Islet of Langerhans (tissue), 1 donor: ENCODE data around the gene CHL1.
A peak's percentile ranks its signal among the peaks of the same experiment; 100 is the strongest.

Experiments
- FAIRE-seq: peaks from one replicate; lab custom pipeline; 2011; peaks lifted over from hg19 to GRCh38; lab: Jason Lieb, UNC

CHL1 gene

GRCh38 chr3:217099-217813 is 20.7 kb downstream of the CHL1 start:
- no peak for FAIRE-seq

DNA sequence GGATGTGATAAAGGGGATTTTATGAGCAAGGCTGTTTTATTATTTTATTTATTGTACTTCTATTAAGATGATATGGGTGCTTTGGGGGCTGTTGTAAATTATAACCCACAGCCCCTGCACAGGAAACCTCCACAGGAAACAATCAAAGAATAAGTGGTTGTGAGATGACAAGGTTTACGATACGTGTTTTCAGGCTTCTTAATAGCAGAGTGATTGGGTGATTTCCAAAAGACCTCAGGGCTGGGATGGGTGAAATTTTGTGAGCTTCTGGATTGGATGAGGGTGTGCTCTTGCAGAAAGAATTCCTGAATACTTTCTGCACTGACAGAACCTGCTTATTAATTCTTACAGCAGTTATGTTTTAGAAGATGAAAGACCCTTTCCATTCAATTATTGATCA is 21.4 kb downstream of the CHL1 start:
- no peak for FAIRE-seq

DNA sequence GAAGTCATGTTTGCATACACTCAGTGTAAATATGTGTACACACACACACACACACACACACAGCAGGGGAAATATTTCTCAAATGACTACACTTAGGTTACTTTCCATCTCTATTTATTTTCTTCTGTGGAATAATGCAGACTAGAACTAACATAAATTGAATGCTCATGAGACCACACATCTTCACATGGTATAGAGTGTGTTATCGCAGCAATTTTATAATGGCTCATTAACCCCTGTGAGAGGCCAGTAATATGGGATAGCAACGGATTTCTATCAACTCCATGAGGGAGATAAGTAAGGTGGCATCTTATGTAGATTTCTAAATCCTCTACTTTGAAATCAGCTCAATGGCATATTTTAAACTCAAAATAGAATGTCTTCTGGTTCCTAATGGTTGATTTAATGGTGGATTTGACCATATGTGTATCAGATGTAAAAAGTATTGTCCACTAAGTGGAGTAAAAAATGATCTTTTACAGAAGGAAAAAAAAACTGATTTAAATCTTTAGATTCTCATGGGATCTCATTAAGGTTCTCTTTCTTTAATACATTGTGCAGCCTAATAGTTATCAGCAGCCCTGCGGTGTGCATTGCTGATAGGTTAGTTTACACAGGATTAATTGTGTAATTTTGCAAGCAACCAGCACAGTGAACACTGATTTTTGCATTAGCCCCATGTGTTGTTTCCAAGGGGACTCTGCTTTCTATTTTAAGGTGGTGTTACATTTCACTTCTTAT is 32.0 kb downstream of the CHL1 start:
- no peak for FAIRE-seq

DNA sequence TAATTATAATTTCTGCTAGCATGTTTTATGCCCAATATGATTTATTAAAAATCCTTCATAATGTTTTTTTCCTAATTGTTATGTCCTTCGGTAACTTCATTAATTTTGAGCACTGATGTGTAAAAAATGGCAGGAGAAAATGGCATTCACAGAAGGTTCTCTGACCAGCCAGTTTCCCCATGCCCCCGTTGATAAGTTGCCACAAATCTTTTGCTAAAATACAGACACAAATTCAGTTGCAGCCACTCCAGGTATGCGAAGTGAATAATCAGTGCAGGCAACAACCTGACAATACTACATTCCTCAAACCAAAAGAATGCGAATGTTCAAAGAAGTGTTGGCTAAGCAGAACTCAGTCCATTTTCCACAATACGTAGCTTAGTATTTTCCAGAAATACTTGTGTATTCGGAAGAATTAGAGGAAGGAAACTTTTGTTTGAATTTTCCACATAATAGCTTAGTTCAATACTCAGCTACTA is 32.7 kb downstream of the CHL1 start:
- FAIRE-seq, result no peak

- no peak for FAIRE-seq
Observed at GRCh38 chr3:236881-237280, 40.3 kb downstream of the CHL1 start.

DNA sequence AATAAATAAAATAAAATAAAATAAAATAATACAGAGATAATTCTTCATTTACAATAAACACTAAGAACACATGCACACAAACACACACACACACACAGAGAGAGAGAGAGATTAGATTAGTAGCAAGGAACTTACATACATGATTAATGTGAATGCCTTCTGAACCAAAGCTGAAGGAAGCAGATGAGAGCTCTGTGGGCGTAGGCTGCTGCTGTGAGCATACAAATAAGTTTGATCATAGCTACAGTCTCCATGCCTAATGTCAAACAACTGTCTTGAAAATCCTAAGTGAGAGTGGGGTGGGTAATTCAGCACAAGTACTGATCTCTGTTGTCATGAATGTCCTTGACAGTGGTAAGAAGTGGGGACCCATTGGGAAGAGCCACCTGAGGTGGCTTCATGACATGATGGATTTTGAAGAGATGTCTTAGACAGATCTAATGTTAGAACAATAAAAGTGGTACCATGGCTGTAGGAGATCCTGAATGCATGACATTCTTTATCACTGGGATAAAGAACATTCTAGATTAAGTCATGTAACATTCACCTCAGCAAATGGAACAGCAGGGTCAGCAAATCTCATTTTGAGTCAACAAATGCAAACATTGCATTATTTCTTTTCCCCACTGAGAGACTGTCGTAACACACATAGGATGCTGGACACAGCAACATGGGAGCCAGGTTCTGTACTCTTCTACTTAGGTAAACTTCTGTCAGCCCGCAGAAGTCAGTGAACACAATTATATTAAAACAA is 46.2 kb downstream of the CHL1 start:
- FAIRE-seq, result no peak

DNA sequence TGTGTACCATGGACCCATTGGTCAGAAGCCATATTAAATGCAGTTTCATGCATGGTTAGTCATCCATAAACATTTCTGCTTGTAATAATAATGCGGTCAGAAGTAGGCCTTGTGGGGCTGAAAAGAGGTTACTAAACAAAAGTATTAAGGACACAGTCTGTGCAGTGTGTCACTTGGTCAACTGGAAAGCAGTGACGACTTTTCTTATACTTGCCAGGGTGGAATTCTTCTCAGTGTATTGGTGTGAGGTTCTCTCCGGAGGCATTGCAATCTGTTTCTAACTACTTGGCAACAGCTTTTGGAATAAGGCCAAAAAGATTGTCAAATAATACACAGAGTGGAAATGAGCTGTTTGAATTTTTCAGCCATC is 46.8 kb downstream of the CHL1 start:
- FAIRE-seq, result peak; percentile 71

GRCh38 chr3:244041-244440 is 47.5 kb downstream of the CHL1 start:
- FAIRE-seq, result no peak

DNA sequence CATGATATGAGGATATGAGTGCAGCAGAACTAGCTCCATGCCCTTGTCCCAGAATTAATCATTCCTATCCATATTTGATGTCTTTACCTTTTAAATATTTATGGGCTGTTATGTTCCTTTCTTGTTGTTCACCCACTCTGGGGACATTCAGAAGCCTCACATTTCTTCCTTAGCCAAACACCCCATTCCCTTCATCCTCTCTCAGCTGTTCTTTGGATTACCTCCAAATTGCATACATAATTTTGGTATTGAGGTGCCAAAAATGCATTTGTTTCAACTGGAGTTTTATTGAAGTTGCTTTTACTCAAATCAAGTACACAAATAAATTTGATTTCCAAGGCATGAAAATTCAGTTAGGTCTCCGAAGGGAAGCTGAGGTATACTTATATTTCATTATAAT is 51.4 kb downstream of the CHL1 start:
- no peak for FAIRE-seq

- FAIRE-seq, result no peak
Observed at GRCh38 chr3:248864-249520, 52.4 kb downstream of the CHL1 start.

- no peak for FAIRE-seq
Observed at GRCh38 chr3:249587-250262, 53.2 kb downstream of the CHL1 start.

DNA sequence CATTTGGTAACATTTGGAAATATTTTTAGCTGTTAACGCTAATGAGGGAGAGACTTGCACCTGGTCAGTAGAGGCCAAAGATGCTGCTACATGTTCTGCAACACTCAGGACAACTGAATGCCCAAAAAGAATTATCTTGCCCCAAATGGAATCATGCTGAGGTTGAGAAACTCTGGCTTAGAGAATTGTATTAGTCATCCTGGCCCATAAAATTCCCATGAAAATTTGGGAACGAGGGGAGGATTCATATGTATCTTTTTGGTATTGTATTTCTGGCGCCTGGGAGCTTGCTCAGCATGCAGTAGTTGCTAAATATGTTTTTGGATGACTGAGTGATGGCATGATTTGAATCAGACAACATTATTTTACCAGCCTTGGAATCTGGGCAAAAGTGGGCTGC is 59.9 kb downstream of the CHL1 start:
- no peak for FAIRE-seq

- no peak for FAIRE-seq
Observed at GRCh38 chr3:257826-258225, 61.3 kb downstream of the CHL1 start.

DNA sequence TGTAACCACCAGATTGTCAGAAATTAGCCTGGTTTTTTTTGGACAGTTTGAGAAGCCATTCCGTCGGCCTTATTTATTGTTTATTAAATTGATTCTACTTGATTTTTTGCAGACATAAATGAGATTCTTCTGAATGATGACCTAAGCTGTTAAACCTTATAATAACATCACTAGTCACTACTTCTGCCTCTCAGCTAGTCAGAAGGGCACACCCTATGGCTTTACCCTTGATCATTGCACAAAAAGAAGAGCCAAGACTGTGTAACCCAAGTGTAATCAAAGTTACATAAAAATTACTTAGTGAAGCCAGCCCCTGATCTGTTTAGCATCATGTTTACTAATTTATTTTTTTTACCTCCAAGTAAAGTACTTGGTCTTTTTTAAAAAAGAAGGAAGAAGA is 64.3 kb downstream of the CHL1 start:
- FAIRE-seq, result no peak

DNA sequence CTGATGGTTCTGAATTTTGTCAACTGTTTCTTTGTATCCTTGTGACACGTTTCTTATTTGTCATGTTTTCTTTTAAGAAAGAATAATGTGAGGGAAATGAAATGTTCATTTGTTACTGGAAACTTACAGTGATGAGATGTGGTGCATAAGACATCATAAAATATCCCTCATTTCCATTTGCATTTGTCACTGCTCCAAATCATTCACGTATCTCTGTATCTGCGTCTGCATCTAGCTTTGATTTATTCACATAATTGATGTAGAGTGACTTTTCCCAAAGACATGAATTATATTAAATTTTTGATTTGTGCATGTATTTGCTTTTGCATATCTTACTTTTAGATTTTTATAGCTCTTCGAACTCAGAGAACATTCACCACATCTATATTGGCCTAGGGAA is 66.8 kb downstream of the CHL1 start:
- no peak for FAIRE-seq

- peak; percentile 53 for FAIRE-seq
Observed at GRCh38 chr3:264394-265156, 68.0 kb downstream of the CHL1 start.

DNA sequence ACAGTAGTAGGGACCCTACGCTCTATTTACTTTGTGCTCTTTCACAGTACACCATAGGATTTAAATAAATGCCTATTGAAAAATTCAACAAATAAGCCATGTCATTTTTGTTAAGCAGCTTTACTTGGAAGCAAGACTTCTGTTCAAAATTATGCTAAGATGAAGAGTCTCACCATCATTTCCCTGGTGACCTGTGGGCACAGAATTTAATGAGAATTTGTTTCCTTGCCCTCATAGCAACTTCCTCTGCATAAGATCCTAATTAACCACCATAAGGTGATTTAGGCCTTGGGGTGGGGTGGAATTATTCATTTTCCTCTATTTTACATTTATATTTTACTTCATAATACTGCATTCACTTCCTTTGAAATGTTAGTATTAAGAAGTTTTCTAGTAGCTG is 70.5 kb downstream of the CHL1 start:
- no peak for FAIRE-seq

- FAIRE-seq, result no peak
Observed at GRCh38 chr3:270688-271087, 74.1 kb downstream of the CHL1 start.

DNA sequence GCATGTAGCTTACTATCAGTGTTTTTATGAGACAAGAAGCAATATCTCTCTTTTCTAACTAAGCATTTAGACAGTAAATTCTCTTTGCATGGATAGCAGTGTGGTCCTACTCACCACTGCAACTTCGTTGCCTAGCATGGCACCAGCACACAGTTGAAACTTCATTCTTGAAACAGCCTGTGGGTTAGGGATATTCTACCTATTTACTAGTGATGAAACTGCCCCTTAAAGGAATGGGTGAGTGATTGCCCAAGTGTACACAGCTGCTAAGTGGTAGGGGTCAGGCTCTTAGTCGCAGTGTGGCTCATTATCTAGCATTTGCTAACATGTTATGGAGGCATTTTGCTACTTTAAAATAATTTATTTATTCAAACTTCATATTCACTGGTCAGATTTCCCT is 78.4 kb downstream of the CHL1 start:
- FAIRE-seq, result no peak

DNA sequence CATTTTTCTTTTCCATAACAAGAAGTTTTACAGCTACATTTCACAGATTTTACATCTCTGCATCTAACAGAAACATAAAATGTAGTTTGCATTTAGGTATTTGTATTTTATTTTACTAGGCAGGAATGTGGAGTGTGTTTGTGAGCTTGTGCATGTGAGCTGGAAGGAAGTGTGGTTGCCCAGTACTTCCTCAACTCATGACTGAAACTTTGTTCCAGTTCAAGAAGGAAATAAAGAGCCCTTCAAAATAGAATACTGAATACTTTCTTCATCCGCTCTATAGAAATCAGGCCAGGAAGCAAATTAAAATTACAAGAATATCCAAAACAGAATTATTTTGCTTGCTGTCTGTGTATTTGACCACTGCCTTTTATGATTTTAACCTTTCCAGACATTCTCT is 81.3 kb downstream of the CHL1 start:
- FAIRE-seq, result no peak

DNA sequence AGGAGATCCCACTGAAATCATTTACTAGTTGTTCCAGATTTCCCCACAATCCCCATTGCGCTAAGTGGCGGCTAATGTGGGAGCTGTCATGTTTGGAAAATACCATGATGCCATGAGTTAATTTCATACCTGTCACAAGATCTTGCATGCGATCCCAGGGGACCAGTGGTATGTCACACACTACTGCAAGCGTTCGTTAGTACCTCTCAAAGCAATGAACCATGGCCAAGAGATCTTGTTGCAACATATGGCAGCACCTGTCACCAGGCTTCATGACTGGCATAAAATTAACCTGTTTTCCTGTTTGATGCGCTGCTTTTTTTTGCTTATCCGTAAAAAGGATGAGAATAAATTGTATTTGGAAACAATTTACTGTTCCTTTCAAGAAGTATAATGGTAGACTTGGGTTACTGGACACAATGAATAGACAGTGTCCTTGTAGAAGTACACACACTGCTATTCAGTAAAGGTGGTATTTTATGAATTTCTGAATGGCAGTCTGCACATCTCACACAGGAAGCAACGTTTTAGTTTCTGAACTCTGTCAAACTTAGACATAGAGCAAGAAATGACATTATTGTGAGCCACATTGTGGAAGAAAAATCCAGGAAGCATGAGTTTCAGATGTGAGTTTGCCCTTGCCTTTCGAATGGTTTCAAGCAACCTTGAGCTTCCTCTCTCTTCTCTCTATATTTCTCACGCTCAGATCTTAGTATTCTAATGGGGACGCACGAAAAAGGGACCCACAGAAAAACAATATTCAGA is 81.9 kb downstream of the CHL1 start:
- no peak for FAIRE-seq
